ENCODE results near the gene MMP7. TPM values are rescaled to one million over a fixed set of nuclear protein-coding genes. Genes with fewer than 3 reads are reported as not detected.

The MMP7 gene
- polyA plus RNA-seq, 2 of the 4 experiments (the other 2 are of a cell fraction), result 8.9 to 54.8 TPM

- peaks cover 9% of the 10 kb centered on the region for H3K4me1 ChIP-seq
- ChIA-PET CTCF (interaction anchor here (1.0 to 1.7 kb wide), 4 partner anchors 19 to 229 kb away, joined by 3 to 4 read pairs (median 3); no protein-coding TSS in a partner anchor), POLR2A (no interaction called here)
- TF ChIP-seq RAD21 (conservative IDR thresholded peaks at IDR 0.05 in 1 of 2, IDR thresholded peaks at IDR 0.05 in 1 of 2), result no peak
- TF ChIP-seq FOSL2 (IDR thresholded peaks at IDR 0.05), result no peak
- peak; percentile 65 for TF ChIP-seq FOSL2 (CRISPR knock-in tag; IDR thresholded peaks at IDR 0.05)
- no peak for TF ChIP-seq EHF (CRISPR knock-in tag; IDR thresholded peaks at IDR 0.05)
- TF ChIP-seq KDM5A (IDR thresholded peaks at IDR 0.05), result no peak
- no peak for TF ChIP-seq CHD4 (IDR thresholded peaks at IDR 0.05; ENCODE audit: borderline replicate concordance)
- no peak for TF ChIP-seq MYC (IDR thresholded peaks at IDR 0.05; ENCODE audit: borderline replicate concordance, low read length)
- no peak for TF ChIP-seq HOXB13 (CRISPR knock-in tag; IDR thresholded peaks at IDR 0.05; ENCODE audit: low read depth)
- peaks cover under 1% of the 10 kb centered on the region for H3K9me3 ChIP-seq
- H3K27ac ChIP-seq, result peak overlapping the region in 1 of 2 experiments; percentile 57; a peak in 3 of 6 replicates
- DNase-seq (ENCODE audit: low read depth in 1 of 2, low spot score in 1 of 2) (peak in 1 of 2 experiments; percentile 34), ATAC-seq (peak in 1 of 2 experiments; percentile 35; a peak in 1 of 6 replicates), FAIRE-seq (no peak)
- peak overlapping the region; percentile 13; the same call in 1 of the 3 replicates for H3K4me2 ChIP-seq
- H3K4me3 ChIP-seq, result no peak overlapping the region
- WGBS (ENCODE audit: missing lambda C conversion rate), result 34% methylated on average over 2 of the region's 2 CpGs
These were observed 43.3 kb upstream of the MMP7 start for GRCh38 chr11:102573851-102574250.

GRCh38 chr11:102572554-102573220 is 42.1 kb upstream of the MMP7 start:
- Histone ChIP-seq H3K4me1 (peaks cover 9% of the 10 kb centered on the region), H3K27ac (no peak overlapping the region), H3K4me2 (no peak overlapping the region), H3K4me3 (no peak overlapping the region), H3K9me3 (peaks cover 10% of the 10 kb centered on the region)
- CTCF ChIA-PET, result interaction anchor here (1.3 to 1.9 kb wide), 3 partner anchors 18 to 40 kb away, joined by 3 to 4 read pairs (median 4); no protein-coding TSS in a partner anchor
- FAIRE-seq (no peak), DNase-seq (ENCODE audit: low read depth in 1 of 2, low spot score in 1 of 2) (no peak), ATAC-seq (no peak)
- 77% methylated on average over 2 of the region's 2 CpGs for WGBS (ENCODE audit: missing lambda C conversion rate)
- TF ChIP-seq SMC3 (IDR thresholded peaks at IDR 0.05) (no peak), RNF2 (IDR thresholded peaks at IDR 0.05; ENCODE audit: borderline replicate concordance, low read depth) (no peak), CBX2 (IDR thresholded peaks at IDR 0.05; ENCODE audit: borderline replicate concordance, low read depth) (no peak), FOSB (CRISPR knock-in tag; IDR thresholded peaks at IDR 0.05) (no peak), GATA3 (IDR thresholded peaks at IDR 0.05; ENCODE audit: borderline replicate concordance) (no peak)
- POLR2A ChIA-PET, result no interaction called here

GRCh38 chr11:102568851-102569250 is 38.3 kb upstream of the MMP7 start:
- Histone ChIP-seq H3K4me2 (no peak overlapping the region), H3K9me3 (peaks cover 16% of the 10 kb centered on the region), H3K4me3 (no peak overlapping the region), H3K27ac (no peak overlapping the region), H3K4me1 (peaks cover 14% of the 10 kb centered on the region)
- FAIRE-seq, result no peak
- no peak for TF ChIP-seq NPAS2 (CRISPR knock-in tag; IDR thresholded peaks at IDR 0.05; ENCODE audit: borderline replicate concordance)
- peak; percentile 78 for TF ChIP-seq ZFP36 (IDR thresholded peaks at IDR 0.05; ENCODE audit: borderline replicate concordance, partially characterized antibody)
- no peak for DNase-seq (ENCODE audit: low read depth in 1 of 2, low spot score in 1 of 2)
- POLR2A ChIA-PET, result no interaction called here
- CTCF ChIA-PET, result no interaction called here
- WGBS (ENCODE audit: missing lambda C conversion rate), result 68% methylated on average over 3 of the region's 3 CpGs
- no peak for ATAC-seq

- ChIA-PET POLR2A (no interaction called here), CTCF (no interaction called here)
- Histone ChIP-seq H3K4me2 (no peak overlapping the region), H3K4me3 (no peak overlapping the region), H3K4me1 (peaks cover 13% of the 10 kb centered on the region; the same call in 2 of the 3 replicates), H3K9me3 (peaks cover 16% of the 10 kb centered on the region), H3K27ac (no peak overlapping the region)
- WGBS (ENCODE audit: missing lambda C conversion rate), result 69% methylated on average over 1 of the region's 1 CpG
- FAIRE-seq, result no peak
- ATAC-seq, result no peak
- no peak for DNase-seq (ENCODE audit: low read depth in 1 of 2, low spot score in 1 of 2)
- TF ChIP-seq, protein P1, sequence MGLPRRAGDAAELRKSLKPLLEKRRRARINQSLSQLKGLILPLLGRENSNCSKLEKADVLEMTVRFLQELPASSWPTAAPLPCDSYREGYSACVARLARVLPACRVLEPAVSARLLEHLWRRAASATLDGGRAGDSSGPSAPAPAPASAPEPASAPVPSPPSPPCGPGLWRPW (IDR thresholded peaks at IDR 0.05), result no peak
- no peak for TF ChIP-seq FOSL2 (IDR thresholded peaks at IDR 0.05)
- TF ChIP-seq FOSL2 (CRISPR knock-in tag; IDR thresholded peaks at IDR 0.05), result no peak
- no peak for TF ChIP-seq HDAC2 (IDR thresholded peaks at IDR 0.05)
- TF ChIP-seq ZSCAN20 (CRISPR knock-in tag; IDR thresholded peaks at IDR 0.05), result no peak
- no peak for TF ChIP-seq BHLHE40 (IDR thresholded peaks at IDR 0.05; ENCODE audit: low read depth, low read length)
- TF ChIP-seq, protein P2, sequence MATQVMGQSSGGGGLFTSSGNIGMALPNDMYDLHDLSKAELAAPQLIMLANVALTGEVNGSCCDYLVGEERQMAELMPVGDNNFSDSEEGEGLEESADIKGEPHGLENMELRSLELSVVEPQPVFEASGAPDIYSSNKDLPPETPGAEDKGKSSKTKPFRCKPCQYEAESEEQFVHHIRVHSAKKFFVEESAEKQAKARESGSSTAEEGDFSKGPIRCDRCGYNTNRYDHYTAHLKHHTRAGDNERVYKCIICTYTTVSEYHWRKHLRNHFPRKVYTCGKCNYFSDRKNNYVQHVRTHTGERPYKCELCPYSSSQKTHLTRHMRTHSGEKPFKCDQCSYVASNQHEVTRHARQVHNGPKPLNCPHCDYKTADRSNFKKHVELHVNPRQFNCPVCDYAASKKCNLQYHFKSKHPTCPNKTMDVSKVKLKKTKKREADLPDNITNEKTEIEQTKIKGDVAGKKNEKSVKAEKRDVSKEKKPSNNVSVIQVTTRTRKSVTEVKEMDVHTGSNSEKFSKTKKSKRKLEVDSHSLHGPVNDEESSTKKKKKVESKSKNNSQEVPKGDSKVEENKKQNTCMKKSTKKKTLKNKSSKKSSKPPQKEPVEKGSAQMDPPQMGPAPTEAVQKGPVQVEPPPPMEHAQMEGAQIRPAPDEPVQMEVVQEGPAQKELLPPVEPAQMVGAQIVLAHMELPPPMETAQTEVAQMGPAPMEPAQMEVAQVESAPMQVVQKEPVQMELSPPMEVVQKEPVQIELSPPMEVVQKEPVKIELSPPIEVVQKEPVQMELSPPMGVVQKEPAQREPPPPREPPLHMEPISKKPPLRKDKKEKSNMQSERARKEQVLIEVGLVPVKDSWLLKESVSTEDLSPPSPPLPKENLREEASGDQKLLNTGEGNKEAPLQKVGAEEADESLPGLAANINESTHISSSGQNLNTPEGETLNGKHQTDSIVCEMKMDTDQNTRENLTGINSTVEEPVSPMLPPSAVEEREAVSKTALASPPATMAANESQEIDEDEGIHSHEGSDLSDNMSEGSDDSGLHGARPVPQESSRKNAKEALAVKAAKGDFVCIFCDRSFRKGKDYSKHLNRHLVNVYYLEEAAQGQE (IDR thresholded peaks at IDR 0.05), result no peak
- no peak for TF ChIP-seq HMGXB4 (CRISPR knock-in tag; IDR thresholded peaks at IDR 0.05; ENCODE audit: borderline replicate concordance)
- TF ChIP-seq, protein P3, sequence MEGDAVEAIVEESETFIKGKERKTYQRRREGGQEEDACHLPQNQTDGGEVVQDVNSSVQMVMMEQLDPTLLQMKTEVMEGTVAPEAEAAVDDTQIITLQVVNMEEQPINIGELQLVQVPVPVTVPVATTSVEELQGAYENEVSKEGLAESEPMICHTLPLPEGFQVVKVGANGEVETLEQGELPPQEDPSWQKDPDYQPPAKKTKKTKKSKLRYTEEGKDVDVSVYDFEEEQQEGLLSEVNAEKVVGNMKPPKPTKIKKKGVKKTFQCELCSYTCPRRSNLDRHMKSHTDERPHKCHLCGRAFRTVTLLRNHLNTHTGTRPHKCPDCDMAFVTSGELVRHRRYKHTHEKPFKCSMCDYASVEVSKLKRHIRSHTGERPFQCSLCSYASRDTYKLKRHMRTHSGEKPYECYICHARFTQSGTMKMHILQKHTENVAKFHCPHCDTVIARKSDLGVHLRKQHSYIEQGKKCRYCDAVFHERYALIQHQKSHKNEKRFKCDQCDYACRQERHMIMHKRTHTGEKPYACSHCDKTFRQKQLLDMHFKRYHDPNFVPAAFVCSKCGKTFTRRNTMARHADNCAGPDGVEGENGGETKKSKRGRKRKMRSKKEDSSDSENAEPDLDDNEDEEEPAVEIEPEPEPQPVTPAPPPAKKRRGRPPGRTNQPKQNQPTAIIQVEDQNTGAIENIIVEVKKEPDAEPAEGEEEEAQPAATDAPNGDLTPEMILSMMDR (IDR thresholded peaks at IDR 0.05), result no peak
- no peak for TF ChIP-seq SMC3 (IDR thresholded peaks at IDR 0.05)
- TF ChIP-seq NR3C1 (IDR thresholded peaks at IDR 0.05), result no peak
These were observed 35.6 kb upstream of the MMP7 start for GRCh38 chr11:102566112-102566511.

Data from A549 (cell line).